HK-2 (cell line): ENCODE data around the gene ZNF765.
"Not testable (repeated sequence)": the region's sequence is repeated elsewhere in the genome, so short reads cannot be mapped to it uniquely, and the experiment has no call there.

Experiments used
- DNase-seq: peaks from one replicate; pipeline ENCODE4 v3.0.0-alpha.2; 2018; ENCODE audit not compliant: unreplicated experiment

The ZNF765 gene

DNA sequence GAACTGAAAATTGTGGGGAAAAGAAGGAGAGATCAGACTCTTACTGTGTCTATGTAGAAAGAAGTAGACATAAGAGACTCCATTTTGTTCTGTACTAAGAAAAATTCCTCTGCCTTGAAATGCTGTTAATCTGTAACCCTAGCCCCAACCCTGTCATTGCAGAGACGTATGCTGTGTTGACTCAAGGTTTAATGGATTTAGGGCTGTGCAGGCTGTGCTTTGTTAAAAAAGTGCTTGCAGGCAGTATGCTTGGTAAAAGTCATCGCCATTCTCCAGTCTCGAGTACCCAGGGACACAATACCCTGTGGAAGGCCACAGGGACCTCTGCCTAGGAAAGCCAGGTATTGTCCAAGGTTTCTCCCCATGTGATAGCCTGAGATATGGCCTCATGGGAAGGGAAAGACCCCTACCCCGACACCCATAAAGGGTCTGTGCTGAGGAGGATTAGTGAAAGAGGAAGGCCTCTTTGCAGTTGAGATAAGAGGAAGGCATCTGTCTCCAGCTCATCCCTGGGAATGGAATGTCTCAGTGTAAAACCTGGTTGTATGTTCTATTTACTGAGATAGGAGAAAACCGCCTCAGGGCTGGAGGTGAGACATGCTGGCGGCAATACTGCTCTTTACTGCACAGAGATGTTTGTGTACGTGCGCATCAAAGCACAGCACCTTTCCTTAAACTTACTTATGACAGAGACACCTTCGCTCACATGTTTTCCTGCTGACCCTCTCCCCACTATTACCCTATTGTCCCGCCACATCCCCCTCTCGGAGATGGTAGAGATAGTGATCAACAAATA lies 25.8 kb downstream of the ZNF765 start:
- DNase-seq = not testable (repeated sequence)

- DNase-seq = no peak
These were observed 27.6 kb downstream of the ZNF765 start for GRCh38 chr19:53422551-53422950.

- DNase-seq = not testable (repeated sequence)
These were observed 28.1 kb downstream of the ZNF765 start for GRCh38 chr19:53423074-53423473.

GRCh38 chr19:53423680-53424079 lies 28.7 kb downstream of the ZNF765 start:
- not testable (repeated sequence) for DNase-seq

- DNase-seq = no peak
These were observed 30.1 kb downstream of the ZNF765 start for GRCh38 chr19:53424968-53425597.

GRCh38 chr19:53431399-53432087 lies 36.6 kb downstream of the ZNF765 start, which contains the start of gene ZNF761:
ZNF761 (plus strand) TSS chr19:53431984; CDS start chr19:53447269, 15,285 bp downstream.
- peak; percentile 95 for DNase-seq

- peak; percentile 37 for DNase-seq
These were observed 37.2 kb downstream of the ZNF765 start for GRCh38 chr19:53432088-53432661.

GRCh38 chr19:53443809-53444208 lies 48.9 kb downstream of the ZNF765 start:
- not testable (repeated sequence) for DNase-seq

GRCh38 chr19:53447196-53447595 lies 52.2 kb downstream of the ZNF765 start:
- not testable (repeated sequence) for DNase-seq

GRCh38 chr19:53455828-53456227 lies 60.9 kb downstream of the ZNF765 start:
- no peak for DNase-seq

DNA sequence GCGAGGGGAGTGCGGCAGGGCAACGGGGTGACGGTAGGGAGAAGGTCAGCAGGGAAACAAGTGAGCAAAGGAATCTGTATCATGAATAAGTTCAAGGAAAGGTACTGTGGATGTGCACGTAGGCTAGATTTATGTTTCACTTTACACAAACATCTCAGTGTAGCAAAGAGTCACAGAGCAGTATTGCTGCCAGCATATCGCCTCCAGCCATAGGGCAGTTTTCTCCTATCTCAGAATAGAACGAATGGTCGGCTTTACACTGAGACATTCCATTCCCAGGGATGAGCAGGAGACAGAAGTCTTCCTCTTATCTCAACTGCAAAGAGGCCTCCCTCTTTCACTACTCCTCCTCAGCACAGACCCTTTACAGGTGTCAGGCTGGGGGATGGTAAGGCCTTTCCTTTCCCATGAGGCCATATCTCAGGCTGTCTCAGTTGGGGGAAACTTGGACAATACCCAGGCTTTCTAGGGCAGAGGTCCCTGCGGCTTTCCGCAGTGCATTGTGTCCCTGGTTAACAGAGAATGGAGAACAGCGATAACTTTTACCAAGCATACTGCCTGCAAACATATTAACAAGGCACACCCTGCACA lies 65.3 kb downstream of the ZNF765 start:
- DNase-seq = not testable (repeated sequence)

- DNase-seq = no peak
These were observed 66.9 kb downstream of the ZNF765 start for GRCh38 chr19:53461866-53462265.

DNA sequence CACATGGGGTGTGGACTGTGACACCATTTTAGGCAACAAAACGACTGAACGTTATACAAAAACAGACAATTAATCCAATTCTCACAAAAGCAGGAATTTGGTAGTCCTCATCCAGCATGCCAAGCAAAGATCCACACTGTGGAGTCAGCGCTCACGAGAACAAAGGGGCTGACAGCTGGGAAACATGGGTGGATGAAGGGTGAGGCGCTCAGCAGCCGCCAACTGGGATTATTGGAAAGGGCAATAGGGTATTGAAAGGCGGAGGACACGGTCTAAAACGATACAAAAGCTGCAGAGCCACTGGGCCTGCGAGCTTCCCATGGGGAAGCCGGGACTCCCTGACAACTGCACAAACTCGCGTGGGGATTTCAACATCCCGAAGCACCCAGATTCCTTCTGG lies 67.9 kb downstream of the ZNF765 start:
- DNase-seq = no peak

DNA sequence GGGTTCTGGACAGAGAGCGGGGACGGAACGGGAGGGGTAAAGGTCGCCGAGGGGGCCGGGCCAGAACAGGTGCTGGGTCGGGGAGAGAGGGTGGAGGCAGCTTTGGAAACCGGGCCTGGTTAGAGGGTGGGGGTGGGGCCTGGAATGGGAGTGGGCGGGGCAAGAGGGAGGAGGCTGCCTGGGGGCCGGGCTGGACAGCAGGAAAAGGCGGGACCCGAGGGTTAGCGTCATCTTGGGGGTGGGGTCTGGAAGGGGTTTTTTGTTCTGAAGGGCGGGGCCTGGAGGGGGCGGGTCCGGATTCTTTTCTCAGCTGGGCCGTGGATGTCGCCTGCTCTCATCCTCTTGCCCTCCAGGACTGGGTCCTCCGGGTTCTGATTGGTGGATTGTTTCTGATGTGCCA lies 68.3 kb downstream of the ZNF765 start:
- DNase-seq = no peak

- peak; percentile 7 for DNase-seq
These were observed 72.0 kb downstream of the ZNF765 start for GRCh38 chr19:53466726-53467484.

DNA sequence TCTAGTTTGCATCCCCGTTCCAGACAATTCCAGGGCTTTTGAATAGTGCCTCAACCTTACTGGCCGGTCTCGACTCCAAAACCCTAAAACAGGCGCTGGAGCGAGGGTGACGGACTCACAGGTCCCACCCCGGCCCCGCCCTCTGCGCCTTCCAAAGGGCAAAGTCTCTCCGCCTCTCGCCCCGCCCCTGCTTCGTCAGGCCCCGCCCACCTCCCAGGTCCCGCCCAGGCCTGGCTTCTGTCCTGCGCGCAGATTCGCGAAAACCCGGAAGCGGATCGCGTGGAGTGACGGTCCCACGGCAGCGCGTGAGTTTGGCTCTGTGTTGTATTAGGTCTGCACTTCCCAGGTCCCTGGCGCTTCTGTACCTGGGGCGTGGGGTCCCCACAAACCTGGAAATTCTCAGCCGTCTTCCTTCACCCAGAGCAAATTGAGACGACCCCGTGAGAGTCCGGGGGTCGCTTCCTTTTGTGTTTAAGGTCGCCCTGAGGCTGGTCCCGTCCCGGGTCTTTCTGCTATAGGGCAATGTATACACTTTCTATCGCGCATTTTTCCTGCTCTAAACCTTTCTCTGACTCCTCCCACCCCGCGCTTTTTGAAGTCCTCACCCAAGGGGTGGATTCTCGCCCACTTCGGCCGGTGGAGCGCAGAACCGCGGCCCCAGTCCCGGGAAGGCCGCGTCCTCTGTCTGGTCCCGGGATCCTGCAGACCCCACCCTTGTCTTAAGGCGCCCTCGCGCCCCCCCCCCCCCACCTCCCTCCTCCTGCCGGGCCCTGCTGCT lies 72.7 kb downstream of the ZNF765 start, which contains the start of gene ZNF813:
Gene ZNF813, plus strand, starts transcription at position 249 of the 778 bp plus-strand sequence. CDS start 16,090 bp downstream, outside the sequence.
- DNase-seq = peak; percentile 92

- not testable (repeated sequence) for DNase-seq
These were observed 73.7 kb downstream of the ZNF765 start for GRCh38 chr19:53468628-53469027.

GRCh38 chr19:53471916-53472315 lies 77.0 kb downstream of the ZNF765 start:
- no peak for DNase-seq

- not testable (repeated sequence) for DNase-seq
These were observed 79.9 kb downstream of the ZNF765 start for GRCh38 chr19:53474832-53475231.

DNA sequence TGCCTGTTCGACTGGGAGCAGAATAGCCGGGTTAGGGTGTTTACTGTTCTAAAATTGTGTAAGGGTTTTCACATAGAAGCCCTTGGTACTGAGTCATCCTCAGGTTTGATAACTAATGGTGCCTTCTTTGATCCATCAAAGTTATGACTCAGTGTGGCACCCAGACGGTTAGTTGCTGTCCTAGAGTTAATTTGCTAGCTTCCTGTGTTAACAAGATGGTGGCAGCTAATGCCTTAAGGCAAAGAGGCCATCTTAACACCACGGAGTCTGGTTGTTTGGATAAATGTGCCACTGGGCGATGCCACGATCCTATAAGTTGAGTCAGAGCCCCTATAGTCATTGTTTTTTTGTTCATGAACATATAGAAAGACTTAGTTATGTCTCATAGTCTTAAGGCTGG lies 80.5 kb downstream of the ZNF765 start:
- not testable (repeated sequence) for DNase-seq
